Keratinocyte (primary cell): ENCODE measurements around the gene DIABLO.

Experiments used
- EZH2 ChIP-seq: IDR thresholded peaks from one replicate; pipeline ENCODE4 v1.6.1; 2012; ENCODE audit warnings: inconsistent platforms, mild to moderate bottlenecking, low read length, moderate library complexity
- TF ChIP-seq, protein P1 (sequence below), 3 experiments: IDR thresholded peaks in 1 of 3; conservative IDR thresholded peaks in 1 of 3; optimal IDR thresholded peaks in 1 of 3; 2 replicates in 2 of 3; 3 replicates in 1 of 3; pipeline versions ENCODE3 to v1.5.1; 2011; ENCODE audit warnings: low read length in 3 of 3, mild to moderate bottlenecking in 3 of 3, moderate library complexity in 2 of 3, control low read depth in 1 of 3, inconsistent platforms in 1 of 3; ENCODE audit not compliant: insufficient read depth in 2 of 3; ENCODE audit errors: extremely low read depth in 1 of 3

DNA sequence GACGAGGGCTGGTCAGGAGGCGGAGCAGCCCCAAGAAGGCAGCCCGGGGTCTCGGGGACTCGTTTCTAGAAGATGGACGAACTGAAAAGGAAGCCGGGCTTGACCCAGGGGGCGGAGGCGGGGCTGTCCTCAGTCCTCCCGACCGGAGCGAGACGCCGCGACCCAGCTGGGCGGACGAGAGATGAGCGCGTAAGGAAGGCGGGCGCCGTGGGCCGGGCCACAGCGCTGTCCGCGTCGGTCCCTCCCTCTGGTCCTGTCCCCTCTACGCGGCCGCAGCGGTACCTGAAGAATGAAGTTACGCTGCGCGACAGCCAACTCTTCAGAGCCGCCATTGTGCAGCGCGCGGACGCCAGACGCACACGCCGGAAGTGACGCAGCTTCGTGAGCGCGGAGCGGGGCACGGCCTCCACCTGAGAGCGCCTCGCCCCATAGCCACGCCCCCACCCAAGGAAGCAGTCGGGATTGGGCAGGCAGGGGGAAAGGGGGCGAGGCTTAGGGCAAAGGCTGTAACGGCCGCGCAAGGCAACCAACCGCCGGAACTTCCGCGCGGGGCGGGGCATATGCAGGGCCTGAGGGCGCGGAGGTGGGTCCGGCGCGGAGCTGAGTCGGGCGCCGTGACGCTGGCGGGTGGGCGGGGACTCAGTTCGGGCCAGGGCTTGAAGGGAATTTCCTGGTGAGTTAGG, at the start of gene DIABLO:
- TF ChIP-seq, protein P1, sequence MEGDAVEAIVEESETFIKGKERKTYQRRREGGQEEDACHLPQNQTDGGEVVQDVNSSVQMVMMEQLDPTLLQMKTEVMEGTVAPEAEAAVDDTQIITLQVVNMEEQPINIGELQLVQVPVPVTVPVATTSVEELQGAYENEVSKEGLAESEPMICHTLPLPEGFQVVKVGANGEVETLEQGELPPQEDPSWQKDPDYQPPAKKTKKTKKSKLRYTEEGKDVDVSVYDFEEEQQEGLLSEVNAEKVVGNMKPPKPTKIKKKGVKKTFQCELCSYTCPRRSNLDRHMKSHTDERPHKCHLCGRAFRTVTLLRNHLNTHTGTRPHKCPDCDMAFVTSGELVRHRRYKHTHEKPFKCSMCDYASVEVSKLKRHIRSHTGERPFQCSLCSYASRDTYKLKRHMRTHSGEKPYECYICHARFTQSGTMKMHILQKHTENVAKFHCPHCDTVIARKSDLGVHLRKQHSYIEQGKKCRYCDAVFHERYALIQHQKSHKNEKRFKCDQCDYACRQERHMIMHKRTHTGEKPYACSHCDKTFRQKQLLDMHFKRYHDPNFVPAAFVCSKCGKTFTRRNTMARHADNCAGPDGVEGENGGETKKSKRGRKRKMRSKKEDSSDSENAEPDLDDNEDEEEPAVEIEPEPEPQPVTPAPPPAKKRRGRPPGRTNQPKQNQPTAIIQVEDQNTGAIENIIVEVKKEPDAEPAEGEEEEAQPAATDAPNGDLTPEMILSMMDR (optimal IDR thresholded peaks at IDR 0.05 in 1 of 3, IDR thresholded peaks at IDR 0.05 in 1 of 3, conservative IDR thresholded peaks at IDR 0.05 in 1 of 3; ENCODE audit: extremely low read depth in 1 of 3, insufficient read depth in 2 of 3, low read length in 3 of 3) = no peak
- TF ChIP-seq EZH2 = no peak
